Measurements from ENCODE around the gene CFC1B. TPM values are rescaled to one million over a fixed set of nuclear protein-coding genes. Genes with fewer than 3 reads are reported as not detected.
"Not testable (repeated sequence)": the region's sequence is repeated elsewhere in the genome, so short reads cannot be mapped to it uniquely, and the experiment has no call there.

Gene CFC1B
- total and polyA plus RNA-seq, 2 donors (not counting 1 experiment from before 2014, with no cell fraction given) = not detected

DNA sequence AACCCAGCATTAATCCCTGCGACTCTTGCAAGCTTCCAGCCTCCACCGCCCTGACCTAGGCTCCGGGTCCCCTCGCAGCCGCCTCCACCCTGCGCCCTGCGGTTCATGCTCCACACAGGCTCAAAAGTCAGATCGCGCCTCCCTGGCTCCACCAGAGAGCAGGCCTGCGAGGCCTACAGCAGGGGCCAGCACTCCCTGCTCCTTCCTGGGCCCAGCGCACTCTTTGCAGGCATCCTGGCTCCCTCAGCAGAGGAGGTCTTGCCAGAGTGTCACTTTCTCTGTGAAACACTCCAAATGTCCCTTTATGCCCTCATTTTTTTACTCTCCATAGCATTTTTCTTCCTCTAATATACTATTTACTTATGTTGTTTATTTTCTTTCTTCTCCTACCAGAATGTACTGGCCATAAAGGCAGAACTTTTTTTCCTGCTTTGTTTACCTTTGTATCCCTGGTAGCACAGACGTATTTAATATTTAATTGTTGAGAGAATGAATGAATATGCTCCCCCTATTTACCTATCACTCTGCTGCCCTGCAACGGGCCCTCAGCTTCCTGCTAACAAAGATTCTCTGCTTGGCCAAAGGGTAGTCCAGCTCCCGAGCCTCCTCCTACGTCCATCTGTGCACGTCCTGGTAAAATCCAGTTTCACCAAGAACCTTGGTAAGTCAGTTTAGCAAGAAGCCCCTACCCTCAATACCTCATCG is 9.1 kb upstream of the CFC1B start:
- H3K9me3 Mint-ChIP-seq (ENCODE audit: insufficient read depth); CTCF ChIA-PET; H2AFZ ChIP-seq (ENCODE audit: insufficient read depth, low read depth, low read length, poor library complexity, severe bottlenecking); H4K20me1 ChIP-seq (ENCODE audit: control insufficient read depth, insufficient read depth, low read length, poor library complexity, severe bottlenecking); H3K9me3 ChIP-seq (ENCODE audit: control extremely low read depth in 1 of 3, control insufficient read depth in 2 of 3, insufficient read depth in 1 of 3, low read length in 2 of 3); DNase-seq; H3K4me3 Mint-ChIP-seq; H3K9ac ChIP-seq (ENCODE audit: low read length); H3K36me3 ChIP-seq (replicated peaks in 1 of 2; ENCODE audit: control extremely low read depth in 1 of 2, control insufficient read depth in 1 of 2, extremely low read depth in 1 of 2, insufficient read depth in 2 of 2, low read length in 1 of 2); H3K4me1 Mint-ChIP-seq; ATAC-seq (ENCODE audit: low read depth); H3K4me2 ChIP-seq (replicated peaks; ENCODE audit: low read depth, low read length, poor library complexity, severe bottlenecking); H3K79me2 ChIP-seq (ENCODE audit: control insufficient read depth, insufficient read depth, low read length); H3K4me1 ChIP-seq (ENCODE audit: control insufficient read depth in 2 of 2, insufficient read depth in 2 of 2, low read length in 2 of 2); H3K27me3 Mint-ChIP-seq; H3K27me3 ChIP-seq (replicated peaks in 1 of 4; ENCODE audit: control extremely low read depth in 1 of 4, control insufficient read depth in 3 of 4, insufficient read depth in 4 of 4, low read length in 3 of 4); intact Hi-C loops (cut with micrococcal nuclease); H3K4me3 ChIP-seq (ENCODE audit: control extremely low read depth in 1 of 5, extremely low read depth in 1 of 5, insufficient read depth in 1 of 5, low read depth in 2 of 5, low read length in 4 of 5); H3K27ac ChIP-seq (ENCODE audit: low read length in 2 of 2); H3K27ac Mint-ChIP-seq; POLR2A ChIA-PET: not testable (repeated sequence)
- no CpG with 5 or more reads among the region's 17 CpGs for whole genome bisulfite sequencing (ENCODE audit: insufficient coverage)

DNA sequence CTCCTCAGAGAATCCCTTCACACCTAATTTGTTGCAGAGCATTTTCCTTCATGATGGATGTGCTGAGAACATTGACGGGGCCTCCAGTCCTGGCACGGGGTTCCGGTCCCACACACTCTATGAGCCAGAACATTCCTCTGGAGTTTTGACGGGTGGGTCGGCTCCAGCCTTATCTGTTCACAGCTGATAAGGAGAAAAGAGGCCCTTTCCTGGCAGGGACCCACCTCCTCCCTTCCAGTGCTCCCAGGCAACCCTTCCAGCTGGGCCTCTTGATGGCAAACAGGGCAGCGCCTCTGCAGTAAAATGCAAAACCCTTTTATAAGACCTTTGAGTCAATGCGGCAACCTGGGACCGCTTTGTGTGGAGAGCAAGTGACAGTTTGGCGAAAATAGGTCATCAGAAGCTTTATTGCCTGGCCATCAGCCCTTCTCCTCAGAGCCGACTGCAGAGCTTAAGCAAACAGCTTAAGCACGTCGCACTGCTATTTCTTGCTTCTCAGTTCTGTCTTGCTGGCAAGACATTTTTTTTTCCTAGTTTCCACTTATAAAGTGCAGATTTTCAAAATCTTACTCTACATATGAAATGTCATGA is 2.4 kb upstream of the CFC1B start:
- H3K9me3 Mint-ChIP-seq (ENCODE audit: insufficient read depth); ATAC-seq (ENCODE audit: low read depth); H3K27me3 ChIP-seq (replicated peaks in 1 of 4; ENCODE audit: control extremely low read depth in 1 of 4, control insufficient read depth in 3 of 4, insufficient read depth in 4 of 4, low read length in 3 of 4); H3K36me3 ChIP-seq (replicated peaks in 1 of 2; ENCODE audit: control extremely low read depth in 1 of 2, control insufficient read depth in 1 of 2, extremely low read depth in 1 of 2, insufficient read depth in 2 of 2, low read length in 1 of 2); H3K4me3 ChIP-seq (ENCODE audit: control extremely low read depth in 1 of 5, extremely low read depth in 1 of 5, insufficient read depth in 1 of 5, low read depth in 2 of 5, low read length in 4 of 5); H3K27ac ChIP-seq (ENCODE audit: low read length in 2 of 2); POLR2A ChIA-PET; CTCF ChIA-PET; H3K4me1 Mint-ChIP-seq; H2AFZ ChIP-seq (ENCODE audit: insufficient read depth, low read depth, low read length, poor library complexity, severe bottlenecking); DNase-seq; H3K4me3 Mint-ChIP-seq; H3K9ac ChIP-seq (ENCODE audit: low read length); H4K20me1 ChIP-seq (ENCODE audit: control insufficient read depth, insufficient read depth, low read length, poor library complexity, severe bottlenecking); H3K27ac Mint-ChIP-seq; intact Hi-C loops (cut with micrococcal nuclease); H3K27me3 Mint-ChIP-seq; H3K79me2 ChIP-seq (ENCODE audit: control insufficient read depth, insufficient read depth, low read length); H3K9me3 ChIP-seq (ENCODE audit: control extremely low read depth in 1 of 3, control insufficient read depth in 2 of 3, insufficient read depth in 1 of 3, low read length in 2 of 3); H3K4me1 ChIP-seq (ENCODE audit: control insufficient read depth in 2 of 2, insufficient read depth in 2 of 2, low read length in 2 of 2); H3K4me2 ChIP-seq (replicated peaks; ENCODE audit: low read depth, low read length, poor library complexity, severe bottlenecking): not testable (repeated sequence)
- WGBS (ENCODE audit: insufficient coverage) = no CpG with 5 or more reads among the region's 12 CpGs

DNA sequence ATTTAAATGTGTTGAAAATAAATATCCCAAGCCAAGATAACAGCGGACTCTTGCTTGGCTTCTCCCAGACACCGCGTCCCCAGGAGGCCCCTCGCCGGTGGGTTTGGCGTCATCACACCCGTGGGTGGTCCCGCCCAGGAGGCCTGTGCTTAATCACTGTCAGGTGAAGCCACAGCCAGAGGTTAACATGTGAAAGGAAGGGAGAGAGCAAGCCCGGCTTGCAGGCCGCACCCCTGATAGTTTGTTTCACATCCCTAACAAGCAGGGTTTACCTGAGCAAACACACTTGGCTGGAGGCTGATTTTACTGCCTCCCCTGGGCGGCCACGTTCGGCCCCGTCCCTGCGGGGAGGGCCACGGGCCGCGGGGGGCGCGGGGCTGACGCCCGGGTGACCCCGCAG is 1.4 kb downstream of the CFC1B start:
- CTCF ChIA-PET; H3K4me1 Mint-ChIP-seq; H3K36me3 ChIP-seq (replicated peaks in 1 of 2; ENCODE audit: control extremely low read depth in 1 of 2, control insufficient read depth in 1 of 2, extremely low read depth in 1 of 2, insufficient read depth in 2 of 2, low read length in 1 of 2); POLR2A ChIA-PET; ATAC-seq (ENCODE audit: low read depth); H3K4me2 ChIP-seq (replicated peaks; ENCODE audit: low read depth, low read length, poor library complexity, severe bottlenecking); H2AFZ ChIP-seq (ENCODE audit: insufficient read depth, low read depth, low read length, poor library complexity, severe bottlenecking); DNase-seq; H3K27me3 Mint-ChIP-seq; H3K27me3 ChIP-seq (replicated peaks in 1 of 4; ENCODE audit: control extremely low read depth in 1 of 4, control insufficient read depth in 3 of 4, insufficient read depth in 4 of 4, low read length in 3 of 4); H3K9me3 Mint-ChIP-seq (ENCODE audit: insufficient read depth); H3K79me2 ChIP-seq (ENCODE audit: control insufficient read depth, insufficient read depth, low read length); H3K27ac ChIP-seq (ENCODE audit: low read length in 2 of 2); H3K4me3 ChIP-seq (ENCODE audit: control extremely low read depth in 1 of 5, extremely low read depth in 1 of 5, insufficient read depth in 1 of 5, low read depth in 2 of 5, low read length in 4 of 5); intact Hi-C loops (cut with micrococcal nuclease); H4K20me1 ChIP-seq (ENCODE audit: control insufficient read depth, insufficient read depth, low read length, poor library complexity, severe bottlenecking); H3K9me3 ChIP-seq (ENCODE audit: control extremely low read depth in 1 of 3, control insufficient read depth in 2 of 3, insufficient read depth in 1 of 3, low read length in 2 of 3); H3K4me3 Mint-ChIP-seq; H3K9ac ChIP-seq (ENCODE audit: low read length); H3K27ac Mint-ChIP-seq; H3K4me1 ChIP-seq (ENCODE audit: control insufficient read depth in 2 of 2, insufficient read depth in 2 of 2, low read length in 2 of 2): not testable (repeated sequence)
- WGBS (ENCODE audit: insufficient coverage) = no CpG with 5 or more reads among the region's 23 CpGs

DNA sequence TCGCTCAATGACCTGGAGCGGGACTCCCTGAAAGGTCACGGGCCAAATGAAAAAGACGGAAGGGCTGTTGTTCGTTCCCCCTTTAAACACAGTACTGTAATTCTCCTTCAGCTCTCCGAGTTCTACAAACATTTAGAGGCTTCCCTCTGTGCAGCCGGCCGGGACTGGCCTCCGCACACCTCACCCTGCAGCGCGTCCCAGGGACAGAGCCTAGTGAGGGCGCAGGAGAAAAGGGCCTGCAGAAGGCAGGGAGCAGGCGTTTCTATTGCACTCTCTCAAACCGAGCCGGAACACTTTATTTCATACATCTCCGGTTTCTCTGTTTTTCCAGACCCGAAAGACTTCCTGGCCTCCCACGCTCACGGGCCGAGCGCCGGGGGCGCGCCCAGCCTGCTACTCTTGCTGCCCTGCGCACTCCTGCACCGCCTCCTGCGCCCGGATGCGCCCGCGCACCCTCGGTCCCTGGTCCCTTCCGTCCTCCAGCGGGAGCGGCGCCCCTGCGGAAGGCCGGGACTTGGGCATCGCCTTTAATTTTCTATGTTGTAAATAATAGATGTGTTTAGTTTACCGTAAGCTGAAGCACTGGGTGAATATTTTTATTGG is 6.4 kb downstream of the CFC1B start:
- intact Hi-C loops (cut with micrococcal nuclease); H3K27ac Mint-ChIP-seq; POLR2A ChIA-PET; H4K20me1 ChIP-seq (ENCODE audit: control insufficient read depth, insufficient read depth, low read length, poor library complexity, severe bottlenecking); H2AFZ ChIP-seq (ENCODE audit: insufficient read depth, low read depth, low read length, poor library complexity, severe bottlenecking); H3K4me3 Mint-ChIP-seq; CTCF ChIA-PET; H3K27me3 Mint-ChIP-seq; H3K4me2 ChIP-seq (replicated peaks; ENCODE audit: low read depth, low read length, poor library complexity, severe bottlenecking); H3K9me3 Mint-ChIP-seq (ENCODE audit: insufficient read depth); H3K4me1 ChIP-seq (ENCODE audit: control insufficient read depth in 2 of 2, insufficient read depth in 2 of 2, low read length in 2 of 2); ATAC-seq (ENCODE audit: low read depth); H3K9me3 ChIP-seq (ENCODE audit: control extremely low read depth in 1 of 3, control insufficient read depth in 2 of 3, insufficient read depth in 1 of 3, low read length in 2 of 3); H3K27me3 ChIP-seq (replicated peaks in 1 of 4; ENCODE audit: control extremely low read depth in 1 of 4, control insufficient read depth in 3 of 4, insufficient read depth in 4 of 4, low read length in 3 of 4); H3K4me1 Mint-ChIP-seq; H3K9ac ChIP-seq (ENCODE audit: low read length); DNase-seq; H3K79me2 ChIP-seq (ENCODE audit: control insufficient read depth, insufficient read depth, low read length); H3K27ac ChIP-seq (ENCODE audit: low read length in 2 of 2); H3K36me3 ChIP-seq (replicated peaks in 1 of 2; ENCODE audit: control extremely low read depth in 1 of 2, control insufficient read depth in 1 of 2, extremely low read depth in 1 of 2, insufficient read depth in 2 of 2, low read length in 1 of 2); H3K4me3 ChIP-seq (ENCODE audit: control extremely low read depth in 1 of 5, extremely low read depth in 1 of 5, insufficient read depth in 1 of 5, low read depth in 2 of 5, low read length in 4 of 5): not testable (repeated sequence)
- WGBS (ENCODE audit: insufficient coverage) = no CpG with 5 or more reads among the region's 40 CpGs
